Stimulated activated CD8-positive, alpha-beta memory T cell treated with anti-CD3 and anti-CD28 coated beads, Interleukin-15, amount 100 ng/mL, for 4 hours (primary cell): ENCODE results near the gene PRKCH.
A peak's percentile ranks its signal among the peaks of the same experiment; 100 is the strongest.
"Not testable (repeated sequence)": the region's sequence is repeated elsewhere in the genome, so short reads cannot be mapped to it uniquely, and the experiment has no call there.

Source experiments
- DNase-seq, 2 donors: peaks; one replicate each; pipeline ENCODE4 v3.0.0-alpha.2; 2020; ENCODE audit warnings: low read depth in 2 of 2

Gene PRKCH

DNA sequence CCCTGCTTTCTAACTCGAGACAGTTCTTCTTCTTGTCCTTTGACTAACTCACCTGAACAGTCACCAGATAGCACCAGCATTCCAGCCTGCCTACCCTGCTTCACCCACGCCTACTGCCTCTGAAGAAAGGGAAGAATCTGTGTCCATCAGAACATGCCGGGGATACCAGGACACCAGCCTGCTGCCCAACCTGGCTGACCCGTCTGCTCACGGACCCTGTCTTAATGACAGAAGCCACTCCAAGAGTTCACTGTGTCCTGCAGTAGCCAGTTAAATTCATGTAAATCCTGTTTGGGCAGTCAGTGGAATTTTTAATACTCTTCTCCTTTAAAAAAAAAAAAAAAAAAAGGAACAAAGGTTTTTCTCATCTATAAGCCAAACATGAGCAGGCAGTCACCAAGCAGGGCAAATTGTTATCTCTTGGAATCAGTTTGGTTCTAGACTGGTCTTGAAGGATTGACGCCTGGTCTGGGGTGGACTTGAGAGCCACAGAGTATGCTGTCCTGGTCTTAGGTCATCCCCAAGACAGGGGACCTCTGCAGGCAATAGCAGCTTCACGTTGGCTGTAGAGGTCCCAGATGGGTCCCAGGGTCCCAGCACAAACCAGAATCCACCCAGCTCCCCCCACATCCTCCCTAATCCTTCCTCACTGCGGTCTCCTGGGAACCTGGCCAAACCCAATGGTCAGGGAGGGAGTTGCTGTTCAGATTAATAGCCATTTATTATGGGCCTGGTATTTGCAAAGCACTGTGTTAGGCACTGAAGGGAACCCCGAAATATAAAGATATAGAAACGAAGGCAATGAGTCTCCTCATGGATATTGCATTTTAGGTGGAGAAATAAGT, 192.8 kb downstream of the PRKCH start:
- no peak for DNase-seq

- DNase-seq: no peak
These were observed 193.5 kb downstream of the PRKCH start for GRCh38 chr14:61514927-61515326.

DNA sequence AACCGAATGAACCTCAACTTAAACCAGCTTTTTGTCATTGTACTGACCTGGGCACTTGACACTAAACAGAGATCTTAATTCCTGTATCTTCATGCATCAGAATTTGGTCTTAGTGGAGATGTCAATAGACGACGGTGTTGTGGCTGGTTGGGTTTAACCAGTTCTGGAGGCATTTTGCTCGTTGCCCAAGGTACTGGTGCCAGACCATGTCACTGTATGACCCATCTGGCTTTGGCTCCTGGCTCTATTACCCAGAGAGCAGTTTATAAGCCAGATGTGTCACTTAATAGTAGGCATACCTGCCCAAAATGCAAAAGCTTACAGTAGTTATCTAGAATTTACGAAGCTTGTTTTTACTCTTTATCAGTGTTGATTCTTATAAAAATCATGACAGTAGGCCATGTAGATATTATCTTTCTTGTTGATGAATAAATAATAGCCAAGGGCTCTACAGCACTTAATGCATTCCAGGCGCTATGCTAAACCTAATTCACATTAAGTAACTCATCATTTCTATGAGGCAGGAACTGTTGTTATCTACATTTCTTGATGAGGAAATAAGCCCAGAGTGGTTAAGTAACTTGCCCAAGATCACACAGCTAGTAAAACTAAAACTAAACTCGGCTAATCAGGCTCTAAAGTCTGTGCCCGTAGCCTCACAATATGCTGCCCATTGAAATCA, 194.2 kb downstream of the PRKCH start:
- no peak for DNase-seq

DNA sequence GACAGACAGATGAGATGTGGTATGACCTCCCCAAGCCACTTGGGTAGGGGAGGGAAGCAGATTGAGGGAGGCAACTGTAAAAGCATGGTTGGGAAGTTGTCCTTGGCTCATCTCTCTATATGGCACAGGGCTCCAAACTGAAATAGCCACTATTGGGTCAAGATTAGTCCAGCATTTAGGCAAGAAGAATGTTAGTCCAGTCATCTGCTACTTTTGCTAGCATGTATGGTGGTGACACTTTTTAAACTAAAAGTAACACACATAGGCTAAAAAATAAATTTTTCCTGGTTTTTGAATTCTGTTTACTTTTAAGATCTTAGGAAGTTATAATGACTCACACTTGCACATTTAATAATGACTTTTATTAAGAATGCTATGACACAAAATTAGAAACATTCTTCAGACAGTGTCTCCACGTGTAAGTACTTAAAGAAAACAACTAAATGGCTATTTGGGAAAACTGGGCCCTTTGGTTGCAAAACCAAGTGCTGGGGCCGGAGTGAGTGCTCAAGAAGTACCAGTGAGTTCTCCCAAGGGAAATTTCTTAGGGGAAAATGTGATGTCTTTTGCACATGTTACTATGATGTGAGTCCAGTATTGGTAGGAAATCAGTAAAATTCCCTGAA, 194.9 kb downstream of the PRKCH start:
- no peak for DNase-seq

- DNase-seq: no peak
These were observed 195.7 kb downstream of the PRKCH start for GRCh38 chr14:61516964-61517653.

GRCh38 chr14:61517911-61518384, 196.6 kb downstream of the PRKCH start:
- no peak for DNase-seq

DNA sequence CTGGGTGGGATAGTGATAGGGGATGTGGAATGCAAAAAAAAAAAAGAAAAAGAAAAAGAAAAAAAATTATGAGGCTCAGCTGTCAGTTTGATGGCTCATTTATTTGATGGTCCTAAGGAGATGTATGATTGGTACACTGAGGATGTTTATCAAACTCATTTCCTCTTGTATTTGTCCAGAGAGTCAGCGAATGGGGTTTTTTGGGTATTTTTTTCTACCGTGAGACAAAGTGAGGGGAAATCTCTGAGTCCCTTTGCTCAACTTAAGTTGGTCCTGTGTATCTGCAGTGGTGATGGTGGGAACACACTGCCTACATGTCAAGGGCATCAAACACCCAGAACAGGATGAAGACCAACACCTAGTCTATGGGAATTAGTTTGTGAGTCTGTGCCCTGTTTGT, 197.0 kb downstream of the PRKCH start:
- no peak for DNase-seq

DNA sequence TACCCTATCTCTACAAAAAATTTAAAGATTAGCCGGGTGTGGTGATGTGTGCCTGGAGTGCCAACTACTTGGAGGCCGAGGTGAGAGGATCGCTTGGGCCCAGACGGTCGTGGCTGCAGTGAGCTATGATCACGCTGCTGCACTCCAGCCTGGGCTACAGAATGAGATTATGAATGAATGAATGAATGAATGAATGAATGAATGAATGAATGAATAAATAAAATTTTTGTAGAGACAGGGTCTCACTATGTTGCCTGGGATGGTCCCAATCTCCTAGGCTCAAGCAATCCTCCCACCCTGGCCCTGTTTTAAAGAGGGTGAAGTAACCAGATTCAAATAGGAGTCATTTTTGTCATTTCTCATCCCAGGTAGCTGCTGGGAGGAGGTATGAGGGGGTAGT, 197.7 kb downstream of the PRKCH start:
- no peak for DNase-seq

DNA sequence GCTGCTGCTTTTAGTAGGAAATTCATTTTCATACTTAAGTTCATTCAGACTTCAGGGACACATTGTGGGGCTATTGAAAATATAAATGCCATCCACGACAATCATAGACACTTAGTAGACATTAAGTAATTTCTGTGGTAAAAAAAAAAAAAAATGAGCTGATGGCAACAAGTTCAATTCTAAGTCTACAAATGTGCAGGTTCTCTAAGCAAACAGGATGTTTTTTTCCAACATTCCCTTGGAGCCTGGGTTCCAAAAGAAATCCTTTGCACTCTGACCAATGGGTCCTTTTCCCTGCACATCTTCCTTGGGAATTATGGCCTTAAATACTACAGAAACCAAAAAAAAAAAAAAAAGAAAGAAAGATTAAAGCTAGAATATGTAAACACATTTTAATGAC, 198.4 kb downstream of the PRKCH start:
- no peak for DNase-seq

GRCh38 chr14:61520576-61520975, 199.2 kb downstream of the PRKCH start:
- no peak for DNase-seq

DNA sequence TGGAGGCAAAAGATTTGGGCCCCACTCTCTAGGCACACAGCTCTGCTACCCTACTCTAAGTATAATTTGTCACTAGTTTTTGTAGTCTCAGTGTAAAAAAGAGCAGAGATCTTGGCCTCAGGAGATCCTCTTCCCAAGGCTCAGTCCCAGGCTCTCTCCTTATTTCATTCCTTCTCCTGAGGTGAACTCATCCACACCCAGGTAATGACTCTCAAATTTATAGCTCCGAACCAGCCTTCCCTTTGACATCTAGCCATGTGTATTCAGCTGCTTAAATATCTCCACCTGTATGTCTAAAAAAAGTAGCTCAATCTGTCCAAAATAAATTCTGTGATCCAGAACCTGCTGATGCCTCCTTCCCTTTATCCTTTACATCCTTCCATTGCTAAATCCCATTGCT, 200.4 kb downstream of the PRKCH start:
- DNase-seq: no peak

GRCh38 chr14:61523751-61524150, 202.4 kb downstream of the PRKCH start:
- DNase-seq: no peak

GRCh38 chr14:61524211-61524806, 202.9 kb downstream of the PRKCH start:
- no peak for DNase-seq

GRCh38 chr14:61524936-61525292, 203.5 kb downstream of the PRKCH start:
- no peak for DNase-seq

- peak; percentile 35 to 54 for DNase-seq
These were observed 204.1 kb downstream of the PRKCH start for GRCh38 chr14:61525293-61526011.

DNA sequence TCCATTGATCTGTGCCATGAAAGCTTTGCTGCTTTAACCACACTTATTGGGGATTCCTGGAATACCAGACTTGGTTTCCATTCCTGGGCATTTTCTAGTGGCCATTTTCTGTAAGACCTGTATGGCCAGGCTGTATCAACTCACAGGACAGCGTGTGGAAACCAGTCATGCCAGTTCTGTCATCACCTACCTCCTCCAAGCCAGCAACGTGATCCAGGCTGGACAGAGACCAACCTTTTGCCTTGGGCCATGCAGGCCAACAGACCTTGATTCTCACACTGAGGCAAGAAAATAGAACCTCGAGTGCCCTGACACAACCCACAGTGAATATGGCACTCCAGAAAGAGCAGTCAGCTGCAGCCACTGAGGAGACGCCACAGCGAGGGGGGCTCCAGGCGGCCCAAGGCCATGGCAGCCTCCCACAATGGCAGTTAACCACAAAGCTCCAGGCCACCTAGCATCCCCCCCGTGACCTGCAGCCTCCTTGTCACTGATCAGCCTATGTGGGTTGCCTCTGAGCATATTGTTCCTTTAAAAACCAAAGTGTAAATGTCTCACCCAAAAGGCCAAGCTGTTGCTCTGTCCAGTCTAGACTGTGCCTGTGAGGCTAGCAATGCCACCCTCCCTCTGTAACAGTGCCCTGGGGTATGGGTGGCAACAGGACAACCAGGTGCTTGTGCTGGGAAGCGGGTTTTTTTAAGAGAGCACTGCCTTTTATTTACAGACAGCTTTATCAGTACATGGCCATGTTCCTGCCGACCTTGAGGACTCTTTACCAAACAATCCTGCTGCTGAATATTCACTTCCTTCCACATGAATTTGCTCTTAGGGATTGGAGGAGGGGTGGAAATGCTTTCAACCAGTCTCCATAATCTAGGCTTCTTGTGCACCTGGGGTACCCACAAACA, 205.3 kb downstream of the PRKCH start:
- DNase-seq: no peak

GRCh38 chr14:61527325-61528100, 206.1 kb downstream of the PRKCH start:
- DNase-seq: no peak

DNA sequence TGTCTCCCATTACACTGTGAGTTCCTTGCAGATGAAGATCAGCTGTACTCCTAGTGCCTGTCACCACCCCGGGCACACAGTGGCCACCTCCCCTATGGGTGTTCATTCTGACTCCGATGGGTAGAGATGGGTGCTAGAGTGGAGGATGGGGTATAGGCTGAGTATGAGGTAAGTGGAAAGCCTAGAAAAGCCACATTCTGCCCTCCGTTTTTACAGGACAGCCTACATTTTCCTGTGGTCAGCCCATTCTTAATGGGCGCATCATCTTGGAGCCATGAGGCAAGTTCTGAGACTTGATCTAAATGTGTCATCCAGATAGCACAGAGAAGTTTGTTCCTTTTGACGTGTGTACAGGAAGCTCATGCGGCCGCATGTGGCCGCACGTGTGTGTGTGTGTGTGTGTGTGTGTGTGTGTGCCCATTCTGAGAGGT, 207.2 kb downstream of the PRKCH start:
- no peak for DNase-seq

GRCh38 chr14:61529360-61529759, 208.0 kb downstream of the PRKCH start:
- not testable (repeated sequence) for DNase-seq
